HEK293 (cell line): ENCODE measurements around the gene RPL27.

ENCODE experiments used
- BCL11A ChIP-seq: fragments of 450-650 bp; formaldehyde crosslinking; IDR thresholded peaks from 2 replicates; pipeline ENCODE4 v1.5.1; 2016; ENCODE audit warnings: low read depth, missing biosample characterization, missing genetic modification characterization
- CTCF ChIP-seq: fragments of 450-650 bp; formaldehyde crosslinking; IDR thresholded peaks from 2 replicates; pipeline ENCODE4 v1.5.1; 2016; ENCODE audit warnings: missing biosample characterization, missing genetic modification characterization
- KLF7 ChIP-seq: fragments of 450-650 bp; formaldehyde crosslinking; IDR thresholded peaks from 2 replicates; pipeline ENCODE4 v1.5.1; 2016; ENCODE audit warnings: missing biosample characterization, missing genetic modification characterization, borderline replicate concordance
- OVOL3 ChIP-seq: fragments of 450-650 bp; formaldehyde crosslinking; IDR thresholded peaks from 2 replicates; pipeline ENCODE4 v1.5.1; 2016; ENCODE audit warnings: missing biosample characterization, missing genetic modification characterization
- PRDM10 ChIP-seq: fragments of 450-650 bp; formaldehyde crosslinking; IDR thresholded peaks from 2 replicates; pipeline ENCODE4 v1.5.1; 2016; ENCODE audit warnings: missing biosample characterization, missing genetic modification characterization
- PRDM2 ChIP-seq: fragments of 450-650 bp; formaldehyde crosslinking; IDR thresholded peaks from 2 replicates; pipeline ENCODE4 v1.5.1; 2016; ENCODE audit warnings: missing biosample characterization, missing genetic modification characterization, borderline replicate concordance
- PRDM4 ChIP-seq: fragments of 450-650 bp; formaldehyde crosslinking; IDR thresholded peaks from 2 replicates; pipeline ENCODE4 v1.5.1; 2017; ENCODE audit warnings: missing biosample characterization, missing genetic modification characterization
- SCRT1 ChIP-seq: fragments of 450-650 bp; formaldehyde crosslinking; IDR thresholded peaks from 2 replicates; pipeline ENCODE4 v1.5.1; 2016; ENCODE audit warnings: missing biosample characterization, missing genetic modification characterization, borderline replicate concordance
- SP3 ChIP-seq: fragments of 450-650 bp; formaldehyde crosslinking; IDR thresholded peaks from 2 replicates; pipeline ENCODE4 v1.5.1; 2016; ENCODE audit warnings: missing biosample characterization, missing genetic modification characterization
- TCF7L2 ChIP-seq: IDR thresholded peaks from 2 replicates; pipeline ENCODE4 v1.6.1; 2011; ENCODE audit warnings: low read depth, mild to moderate bottlenecking, inconsistent platforms, low read length, moderate library complexity, borderline replicate concordance
- ZBTB7A ChIP-seq: fragments of 450-650 bp; formaldehyde crosslinking; IDR thresholded peaks from 2 replicates; pipeline ENCODE4 v1.5.1; 2016; ENCODE audit warnings: low read depth, missing biosample characterization, missing genetic modification characterization
- ZEB2 ChIP-seq: fragments of 450-650 bp; formaldehyde crosslinking; IDR thresholded peaks from 2 replicates; pipeline ENCODE4 v1.5.1; 2016; ENCODE audit warnings: missing biosample characterization, missing genetic modification characterization
- ZNF112 ChIP-seq: fragments of 450-650 bp; formaldehyde crosslinking; IDR thresholded peaks from 2 replicates; pipeline ENCODE4 v1.5.0; 2017; ENCODE audit warnings: missing biosample characterization, missing genetic modification characterization
- ZNF19 ChIP-seq: fragments of 450-650 bp; formaldehyde crosslinking; IDR thresholded peaks from 2 replicates; pipeline ENCODE4; 2016; ENCODE audit warnings: missing biosample characterization, missing genetic modification characterization, low read depth
- ZNF211 ChIP-seq: fragments of 450-650 bp; formaldehyde crosslinking; IDR thresholded peaks from 2 replicates; pipeline ENCODE4 v1.5.1; 2016; ENCODE audit warnings: low read depth, missing biosample characterization, missing genetic modification characterization
- ZNF239 ChIP-seq: fragments of 450-650 bp; formaldehyde crosslinking; IDR thresholded peaks from 2 replicates; pipeline ENCODE4 v1.5.1; 2016; ENCODE audit warnings: missing biosample characterization, missing genetic modification characterization
- ZNF24 ChIP-seq: fragments of 450-650 bp; formaldehyde crosslinking; IDR thresholded peaks from 2 replicates; pipeline ENCODE4 v1.5.1; 2016; ENCODE audit warnings: missing biosample characterization, missing genetic modification characterization
- ZNF473 ChIP-seq: fragments of 450-650 bp; formaldehyde crosslinking; IDR thresholded peaks from 2 replicates; pipeline ENCODE4 v1.5.1; 2017; ENCODE audit warnings: missing biosample characterization, missing genetic modification characterization
- ZNF514 ChIP-seq: fragments of 450-650 bp; formaldehyde crosslinking; IDR thresholded peaks from 2 replicates; pipeline ENCODE4 v1.5.1; 2016; ENCODE audit warnings: missing biosample characterization, missing genetic modification characterization
- ZNF560 ChIP-seq: fragments of 450-650 bp; formaldehyde crosslinking; IDR thresholded peaks from 2 replicates; pipeline ENCODE4 v1.5.1; 2017; ENCODE audit warnings: missing biosample characterization, missing genetic modification characterization, borderline replicate concordance
- ZNF571 ChIP-seq: fragments of 450-650 bp; formaldehyde crosslinking; IDR thresholded peaks from 2 replicates; pipeline ENCODE4 v1.5.0; 2017; ENCODE audit warnings: missing biosample characterization, missing genetic modification characterization
- ZNF654 ChIP-seq: fragments of 450-650 bp; formaldehyde crosslinking; IDR thresholded peaks from 2 replicates; pipeline ENCODE4 v1.5.1; 2016; ENCODE audit warnings: low read depth, missing biosample characterization, missing genetic modification characterization
- ZNF701 ChIP-seq: fragments of 450-650 bp; formaldehyde crosslinking; IDR thresholded peaks from 2 replicates; pipeline ENCODE4 v1.5.1; 2016; ENCODE audit warnings: missing biosample characterization, missing genetic modification characterization
- ZNF76 ChIP-seq: fragments of 450-650 bp; formaldehyde crosslinking; IDR thresholded peaks from 2 replicates; pipeline ENCODE4; 2016; ENCODE audit warnings: low read depth, missing biosample characterization, missing genetic modification characterization, borderline replicate concordance
- ZNF785 ChIP-seq: fragments of 450-650 bp; formaldehyde crosslinking; IDR thresholded peaks from 2 replicates; pipeline ENCODE4 v1.5.1; 2016; ENCODE audit warnings: missing biosample characterization, missing genetic modification characterization
- ZXDB ChIP-seq: fragments of 450-650 bp; formaldehyde crosslinking; IDR thresholded peaks from 2 replicates; pipeline ENCODE4 v1.5.1; 2016; ENCODE audit warnings: missing biosample characterization, missing genetic modification characterization

RPL27 gene

GRCh38 chr17:43024407-43025289 lies 26.4 kb downstream of the RPL27 start, which contains the start of gene RND2 (continued):
- TF ChIP-seq ZXDB (peak; percentile 35; the same call in 1 of the 2 replicates), BCL11A (tag by site-specific recombination) (peak; percentile 70; the same call in 1 of the 2 replicates), ZNF571 (tag by site-specific recombination) (no peak), TCF7L2 (no peak), PRDM2 (no peak), ZNF24 (peak; percentile 86), PRDM4 (no peak), ZNF239 (tag by site-specific recombination) (no peak), SP3 (tag by site-specific recombination) (peak; percentile 85), ZEB2 (tag by site-specific recombination) (peak; percentile 94), ZNF701 (tag by site-specific recombination) (no peak), ZNF560 (tag by site-specific recombination) (no peak), KLF7 (tag by site-specific recombination) (no peak; the same call in 1 of the 2 replicates), ZNF473 (tag by site-specific recombination) (no peak), ZNF514 (tag by site-specific recombination) (no peak), CTCF (tag by site-specific recombination) (peak; percentile 97), ZNF19 (tag by site-specific recombination) (no peak), PRDM10 (tag by site-specific recombination) (peak; percentile 60), ZNF76 (peak; percentile 50; the same call in 1 of the 2 replicates), ZNF211 (tag by site-specific recombination) (no peak), ZNF654 (peak; percentile 89), ZBTB7A (0 out of 2 replicates have a peak, but pooled peaks have one; percentile 38), SCRT1 (tag by site-specific recombination) (no peak), ZNF785 (no peak), OVOL3 (tag by site-specific recombination) (0 out of 2 replicates have a peak, but pooled peaks have one; percentile 41), ZNF112 (no peak)
